Kidney epithelial cell (primary cell): ENCODE data around the gene FLVCR1. TPM values are rescaled to one million over a fixed set of nuclear protein-coding genes. Genes with fewer than 3 reads are reported as not detected.

ENCODE experiments used
- DNase-seq: peaks from one replicate; pipeline ENCODE4 v3.0.0-alpha.2; 2010; ENCODE audit warnings: low read depth
- H3K27me3 ChIP-seq: 2 replicates; pipeline ENCODE4 v1.6.0; 2011; ENCODE audit warnings: low read length; ENCODE audit not compliant: control insufficient read depth, insufficient read depth
- H3K36me3 ChIP-seq: 2 replicates; pipeline ENCODE4 v1.5.1; 2011; ENCODE audit warnings: low read length; ENCODE audit not compliant: control insufficient read depth, insufficient read depth
- H3K4me3 ChIP-seq: 2 replicates; pipeline ENCODE4 v1.5.1; 2011; ENCODE audit warnings: low read depth, mild to moderate bottlenecking, control low read depth, low read length
- total RNA-seq: library from RNA; depleted of rRNA; stranded (reverse); fragments of >200 nt; gene quantifications from 2 replicates; pipeline ENCODE4 v1.2.3, GENCODE V29; 2015
- TF ChIP-seq, protein P1 (sequence below): IDR thresholded peaks from 2 replicates; pipeline ENCODE4 v1.5.1; 2011; ENCODE audit warnings: mild to moderate bottlenecking, moderate library complexity, low read length, control low read depth, inconsistent platforms; ENCODE audit not compliant: insufficient read depth, poor library complexity, severe bottlenecking

The FLVCR1 gene
- total RNA-seq, result 3.9 and 4.0 TPM in 2 replicates

DNA sequence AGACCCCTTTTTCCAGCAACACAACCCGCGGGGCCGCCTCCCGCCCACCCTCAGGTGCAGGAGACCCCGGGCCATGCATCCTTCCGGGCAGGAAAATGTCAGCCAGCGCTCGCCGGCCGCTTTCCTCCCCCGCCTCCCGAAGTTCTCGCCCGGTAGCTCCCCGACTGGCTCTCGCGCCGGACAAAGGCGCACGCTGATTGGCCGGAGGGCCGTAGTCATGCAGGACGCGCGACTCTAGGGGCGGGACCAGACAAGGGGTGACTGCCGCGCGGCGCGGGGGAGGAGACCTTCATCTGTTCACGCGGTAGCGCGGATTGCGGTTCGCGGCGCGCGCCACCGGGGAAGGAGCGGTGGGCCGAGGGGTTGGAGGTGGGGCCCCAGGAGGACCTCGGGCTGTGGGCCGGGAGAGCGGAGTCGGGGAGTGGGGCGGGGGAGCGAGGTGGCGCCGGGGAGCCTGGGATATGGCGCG is at the start of gene FLVCR1:
Gene FLVCR1, plus strand, starts transcription at position 284 of the 469 bp plus-strand sequence. Its CDS starts 178 bp downstream, at position 462.
- peak; percentile 86 for DNase-seq
- peak within 1 kb of the TSS; percentile 88 for H3K4me3 ChIP-seq
- H3K36me3 ChIP-seq, result no peaks in the 10 kb centered on the region
- TF ChIP-seq, protein P1, sequence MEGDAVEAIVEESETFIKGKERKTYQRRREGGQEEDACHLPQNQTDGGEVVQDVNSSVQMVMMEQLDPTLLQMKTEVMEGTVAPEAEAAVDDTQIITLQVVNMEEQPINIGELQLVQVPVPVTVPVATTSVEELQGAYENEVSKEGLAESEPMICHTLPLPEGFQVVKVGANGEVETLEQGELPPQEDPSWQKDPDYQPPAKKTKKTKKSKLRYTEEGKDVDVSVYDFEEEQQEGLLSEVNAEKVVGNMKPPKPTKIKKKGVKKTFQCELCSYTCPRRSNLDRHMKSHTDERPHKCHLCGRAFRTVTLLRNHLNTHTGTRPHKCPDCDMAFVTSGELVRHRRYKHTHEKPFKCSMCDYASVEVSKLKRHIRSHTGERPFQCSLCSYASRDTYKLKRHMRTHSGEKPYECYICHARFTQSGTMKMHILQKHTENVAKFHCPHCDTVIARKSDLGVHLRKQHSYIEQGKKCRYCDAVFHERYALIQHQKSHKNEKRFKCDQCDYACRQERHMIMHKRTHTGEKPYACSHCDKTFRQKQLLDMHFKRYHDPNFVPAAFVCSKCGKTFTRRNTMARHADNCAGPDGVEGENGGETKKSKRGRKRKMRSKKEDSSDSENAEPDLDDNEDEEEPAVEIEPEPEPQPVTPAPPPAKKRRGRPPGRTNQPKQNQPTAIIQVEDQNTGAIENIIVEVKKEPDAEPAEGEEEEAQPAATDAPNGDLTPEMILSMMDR, result no peak
- no peaks in the 10 kb centered on the region for H3K27me3 ChIP-seq

DNA sequence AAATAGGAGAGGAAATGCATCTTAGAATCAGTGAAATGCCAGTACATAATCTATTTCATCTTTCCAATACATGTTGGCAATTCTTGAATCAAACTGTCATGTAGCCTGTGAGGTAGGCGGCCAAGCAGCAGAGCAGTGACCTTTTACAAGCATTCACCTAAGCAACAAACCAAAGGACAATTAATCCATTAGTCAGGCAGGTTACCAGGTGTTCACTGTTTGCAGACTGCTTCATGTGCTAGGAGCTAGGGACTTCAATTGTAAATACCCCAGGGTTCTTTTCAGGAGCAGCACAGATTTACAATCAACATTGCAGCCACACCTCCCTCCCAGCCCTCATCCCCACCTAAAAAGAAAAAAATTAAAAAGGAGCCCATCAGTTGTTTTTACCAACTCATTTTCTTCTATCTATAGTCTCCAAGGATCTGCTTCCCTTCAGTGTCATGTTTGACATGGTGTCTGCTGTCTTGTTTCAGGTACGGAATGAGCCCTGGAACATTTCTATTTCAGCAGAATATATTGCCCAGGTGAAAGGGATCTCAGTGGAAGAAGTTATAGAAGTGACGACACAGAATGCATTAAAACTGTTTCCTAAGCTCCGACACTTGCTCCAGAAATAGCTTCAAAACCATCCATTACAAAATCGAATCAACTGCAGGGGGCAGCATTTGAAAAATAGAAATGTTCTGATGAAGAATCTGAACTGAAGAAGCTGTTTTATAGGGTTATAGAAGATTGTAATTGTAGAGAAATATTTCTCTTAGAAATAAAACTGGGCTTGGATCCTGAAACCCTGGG is 43.3 kb upstream of the FLVCR1 start:
- no peak for DNase-seq
- no peaks in the 10 kb centered on the region for H3K36me3 ChIP-seq
- TF ChIP-seq, protein P1, result peak; percentile 32
- no peak overlapping the region for H3K4me3 ChIP-seq
- no peaks in the 10 kb centered on the region for H3K27me3 ChIP-seq

- no peak for DNase-seq
- Histone ChIP-seq H3K4me3 (no peak overlapping the region), H3K27me3 (no peaks in the 10 kb centered on the region), H3K36me3 (no peaks in the 10 kb centered on the region)
- TF ChIP-seq, protein P1, result no peak
Observed at GRCh38 chr1:212816567-212817278, 41.4 kb upstream of the FLVCR1 start.

- no peak overlapping the region for H3K4me3 ChIP-seq
- no peaks in the 10 kb centered on the region for H3K27me3 ChIP-seq
Observed at GRCh38 chr1:212819726-212820125, 38.3 kb upstream of the FLVCR1 start.

DNA sequence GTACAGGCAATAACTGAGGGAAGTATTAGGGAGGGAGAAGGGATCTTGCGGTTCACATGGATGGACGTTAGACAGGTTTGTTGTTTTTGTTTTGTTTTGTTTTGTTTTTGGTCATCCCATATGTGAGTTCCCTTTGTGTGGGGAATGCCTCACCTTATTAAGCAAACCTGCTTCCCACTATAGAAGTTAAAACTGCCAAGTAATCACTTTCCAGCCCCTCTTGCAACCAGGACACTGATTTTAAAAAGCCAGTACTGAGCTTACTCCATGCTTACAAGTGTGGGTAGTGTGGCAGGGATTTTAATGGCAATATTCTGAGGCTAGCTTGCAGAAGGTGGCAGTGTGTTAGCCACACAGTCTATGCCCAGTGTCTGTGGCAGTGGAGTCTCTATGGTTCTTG is 37.1 kb upstream of the FLVCR1 start:
- TF ChIP-seq, protein P1, result no peak
- Histone ChIP-seq H3K4me3 (no peak overlapping the region), H3K27me3 (no peaks in the 10 kb centered on the region), H3K36me3 (no peaks in the 10 kb centered on the region)
- DNase-seq, result no peak

More at GRCh38 chr1:212819726-212820125, 38.3 kb upstream of the FLVCR1 start:
- DNase-seq, result no peak
- H3K36me3 ChIP-seq, result no peaks in the 10 kb centered on the region
- TF ChIP-seq, protein P1, result no peak
